Stimulated activated CD4-positive, alpha-beta T cell treated with anti-CD3 and anti-CD28 coated beads, Interleukin-1b, Interleukin-23, amount 100 ng/mL, for 24 hours (primary cell): ENCODE data around the gene PALM3.

Source experiments
- DNase-seq, 4 experiments: peaks; one replicate each; pipeline ENCODE4 v3.0.0-alpha.2; 2020; ENCODE audit warnings: low read depth in 4 of 4, low spot score in 1 of 4

PALM3 gene

DNA sequence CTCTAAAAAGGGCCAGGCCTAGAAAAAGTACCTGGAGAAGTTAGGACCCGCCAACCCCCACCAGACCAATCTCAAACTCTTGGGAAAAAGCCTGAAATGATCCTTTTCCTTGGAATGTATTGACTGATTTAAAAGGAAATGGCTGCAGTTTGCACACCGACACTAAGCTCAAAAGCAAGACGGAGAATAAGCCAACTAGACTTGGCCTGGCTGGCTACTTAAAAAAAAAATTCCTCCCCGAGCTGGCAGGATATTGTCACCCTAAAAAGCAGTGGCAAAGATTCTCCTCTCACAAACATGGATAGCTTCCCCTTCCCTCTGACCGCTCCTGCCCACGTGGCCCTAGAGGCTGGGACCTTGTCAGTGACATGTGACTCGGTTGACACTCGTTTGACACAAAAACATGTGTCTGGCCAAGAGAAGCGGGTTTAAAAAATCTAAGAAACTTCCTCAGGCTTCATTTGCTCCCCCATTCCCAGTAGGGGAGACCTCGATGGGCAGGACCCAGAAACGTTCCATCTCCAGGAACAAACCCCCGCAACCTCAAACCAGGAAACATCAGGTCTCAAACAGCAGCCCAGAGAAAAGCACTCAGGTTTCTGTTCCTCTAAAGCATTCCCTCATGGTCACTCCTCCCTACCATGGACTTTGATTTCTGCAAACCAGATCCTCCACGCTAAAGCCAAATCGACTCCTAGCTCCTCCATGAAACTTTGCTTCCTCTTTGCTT, 57.1 kb downstream of the PALM3 start:
- DNase-seq, result no peak
